ENCODE results near the gene PCYT1B. TPM values are rescaled to one million over a fixed set of nuclear protein-coding genes. Genes with fewer than 3 reads are reported as not detected.

Gene PCYT1B
- total RNA-seq, 2 donors from 2014 or later: 2.4 to 6.4 TPM

DNA sequence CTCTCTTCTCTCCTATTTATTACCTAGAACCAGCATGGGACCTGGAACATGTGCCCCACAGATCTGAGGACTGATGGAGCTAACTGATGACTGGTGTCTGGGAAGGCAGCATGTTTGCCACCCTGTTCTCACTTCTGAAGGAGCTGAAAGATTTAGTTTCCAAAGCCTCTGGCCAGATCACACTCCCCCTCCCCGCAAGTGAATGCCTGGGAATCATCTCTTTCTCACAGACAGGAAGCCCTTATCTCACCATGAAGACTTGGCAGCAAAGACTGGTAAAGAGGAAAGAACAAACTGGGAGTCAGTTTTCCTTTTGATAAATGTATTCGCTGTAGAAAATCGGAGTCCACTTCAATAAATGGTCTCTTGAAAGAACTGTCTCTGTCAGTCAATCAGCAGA lies 21.0 kb upstream of the PCYT1B start:
- H3K27ac ChIP-seq: peak overlapping the region in 1 of 2 donors; percentile 62
- no peaks in the 10 kb centered on the region for H3K9me3 ChIP-seq
- DNase-seq (ENCODE audit: low spot score): no peak
- H3K4me1 ChIP-seq: no peaks in the 10 kb centered on the region
- H3K36me3 ChIP-seq: no peaks in the 10 kb centered on the region
- TF ChIP-seq, protein P1, sequence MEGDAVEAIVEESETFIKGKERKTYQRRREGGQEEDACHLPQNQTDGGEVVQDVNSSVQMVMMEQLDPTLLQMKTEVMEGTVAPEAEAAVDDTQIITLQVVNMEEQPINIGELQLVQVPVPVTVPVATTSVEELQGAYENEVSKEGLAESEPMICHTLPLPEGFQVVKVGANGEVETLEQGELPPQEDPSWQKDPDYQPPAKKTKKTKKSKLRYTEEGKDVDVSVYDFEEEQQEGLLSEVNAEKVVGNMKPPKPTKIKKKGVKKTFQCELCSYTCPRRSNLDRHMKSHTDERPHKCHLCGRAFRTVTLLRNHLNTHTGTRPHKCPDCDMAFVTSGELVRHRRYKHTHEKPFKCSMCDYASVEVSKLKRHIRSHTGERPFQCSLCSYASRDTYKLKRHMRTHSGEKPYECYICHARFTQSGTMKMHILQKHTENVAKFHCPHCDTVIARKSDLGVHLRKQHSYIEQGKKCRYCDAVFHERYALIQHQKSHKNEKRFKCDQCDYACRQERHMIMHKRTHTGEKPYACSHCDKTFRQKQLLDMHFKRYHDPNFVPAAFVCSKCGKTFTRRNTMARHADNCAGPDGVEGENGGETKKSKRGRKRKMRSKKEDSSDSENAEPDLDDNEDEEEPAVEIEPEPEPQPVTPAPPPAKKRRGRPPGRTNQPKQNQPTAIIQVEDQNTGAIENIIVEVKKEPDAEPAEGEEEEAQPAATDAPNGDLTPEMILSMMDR (IDR thresholded peaks at IDR 0.05): no peak
- H3K27me3 ChIP-seq: no peaks in the 10 kb centered on the region
- no peak overlapping the region for H3K4me3 ChIP-seq

DNA sequence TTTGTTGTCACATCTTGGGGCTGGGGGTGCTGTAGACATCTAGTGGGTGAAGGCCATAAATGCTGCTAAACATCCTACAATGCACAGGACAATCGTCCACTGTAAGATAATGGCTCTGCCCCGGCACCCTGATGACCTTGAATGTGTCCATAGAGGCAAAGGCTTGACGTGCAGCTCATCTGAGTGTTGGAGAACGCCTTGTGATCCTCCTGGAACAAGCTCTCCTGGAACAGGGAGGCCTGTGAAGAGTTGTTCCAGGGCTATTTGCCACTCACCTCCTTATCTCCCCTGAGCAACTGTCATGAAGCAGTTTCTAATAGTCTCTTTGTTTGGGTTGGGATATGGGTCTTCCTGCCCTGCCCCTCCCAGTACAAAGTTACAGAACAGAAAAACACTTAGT lies 15.2 kb upstream of the PCYT1B start:
- Histone ChIP-seq H3K4me3 (no peak overlapping the region), H3K9me3 (no peaks in the 10 kb centered on the region), H3K4me1 (no peaks in the 10 kb centered on the region), H3K36me3 (no peaks in the 10 kb centered on the region), H3K27ac (peak overlapping the region; percentile 12 to 67), H3K27me3 (no peaks in the 10 kb centered on the region)
- no peak for DNase-seq (ENCODE audit: low spot score)
- TF ChIP-seq, protein P1 (IDR thresholded peaks at IDR 0.05): no peak

DNA sequence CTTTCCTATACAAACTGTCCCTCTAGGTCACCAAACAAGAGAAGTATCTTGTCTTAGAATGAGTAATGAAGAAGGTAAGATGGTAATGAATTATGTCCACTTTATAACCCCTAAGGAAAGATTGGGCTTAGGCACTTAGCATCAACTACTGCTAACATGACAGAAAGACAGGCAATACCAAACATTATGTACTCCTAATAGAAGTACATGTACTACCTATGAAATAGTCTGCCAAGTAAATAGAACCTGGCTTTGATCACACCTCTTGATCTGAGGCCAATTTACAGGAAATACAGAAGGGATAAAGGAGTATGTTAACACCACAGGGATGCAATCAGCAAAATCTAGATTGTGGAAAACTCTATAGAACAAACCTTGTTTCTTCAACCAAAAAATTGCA lies 14.1 kb upstream of the PCYT1B start:
- no peaks in the 10 kb centered on the region for H3K9me3 ChIP-seq
- H3K4me3 ChIP-seq: no peak overlapping the region
- TF ChIP-seq, protein P1 (IDR thresholded peaks at IDR 0.05): no peak
- no peak overlapping the region for H3K27ac ChIP-seq
- H3K36me3 ChIP-seq: no peaks in the 10 kb centered on the region
- H3K27me3 ChIP-seq: no peaks in the 10 kb centered on the region
- H3K4me1 ChIP-seq: no peaks in the 10 kb centered on the region
- DNase-seq (ENCODE audit: low spot score): no peak

DNA sequence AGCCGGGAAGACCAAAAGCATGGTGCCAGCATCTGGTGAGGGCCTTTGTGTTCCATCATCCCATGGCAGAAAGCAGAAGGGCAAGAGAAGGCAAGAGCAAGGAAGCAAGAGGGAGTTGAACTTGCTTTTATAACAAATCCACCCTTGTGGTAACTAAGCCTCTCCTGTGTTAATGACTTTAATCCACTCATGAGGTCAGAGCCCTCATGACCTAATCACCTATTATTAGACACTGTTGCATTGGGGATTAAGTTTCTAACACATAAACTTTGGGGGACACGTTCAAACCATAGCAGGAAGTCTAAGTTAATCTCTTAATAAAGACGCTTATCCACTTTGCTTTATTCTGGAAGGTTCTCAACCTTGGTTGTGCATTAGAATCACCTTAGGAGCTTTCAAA lies 12.5 kb upstream of the PCYT1B start:
- TF ChIP-seq, protein P1 (IDR thresholded peaks at IDR 0.05): no peak
- Histone ChIP-seq H3K27ac (no peak overlapping the region), H3K4me3 (no peak overlapping the region), H3K27me3 (no peaks in the 10 kb centered on the region), H3K9me3 (no peaks in the 10 kb centered on the region), H3K36me3 (no peaks in the 10 kb centered on the region), H3K4me1 (no peaks in the 10 kb centered on the region)
- DNase-seq (ENCODE audit: low spot score): no peak

DNA sequence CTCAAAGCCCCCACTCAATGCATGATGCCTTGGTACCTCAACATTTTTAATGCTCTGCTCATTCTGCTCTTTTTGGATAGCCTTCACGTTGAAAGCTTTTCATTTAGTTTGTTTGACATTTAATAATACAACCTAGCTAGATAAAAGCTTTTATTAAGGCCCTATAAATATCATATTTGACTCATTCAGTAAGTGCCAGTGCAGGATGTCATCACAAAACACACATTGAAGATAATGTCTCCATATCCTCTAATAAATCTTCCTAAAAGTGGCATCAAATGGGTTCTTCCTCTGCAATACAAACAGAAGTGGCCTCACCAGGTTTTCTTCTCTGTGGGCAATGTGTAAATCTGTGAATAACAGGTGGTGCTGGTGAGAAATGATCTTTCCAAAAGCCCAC lies 12.0 kb upstream of the PCYT1B start:
- Histone ChIP-seq H3K4me3 (no peak overlapping the region), H3K4me1 (no peaks in the 10 kb centered on the region), H3K9me3 (no peaks in the 10 kb centered on the region), H3K27me3 (no peaks in the 10 kb centered on the region), H3K27ac (no peak overlapping the region), H3K36me3 (no peaks in the 10 kb centered on the region)
- DNase-seq (ENCODE audit: low spot score): no peak
- TF ChIP-seq, protein P1 (IDR thresholded peaks at IDR 0.05): no peak

DNA sequence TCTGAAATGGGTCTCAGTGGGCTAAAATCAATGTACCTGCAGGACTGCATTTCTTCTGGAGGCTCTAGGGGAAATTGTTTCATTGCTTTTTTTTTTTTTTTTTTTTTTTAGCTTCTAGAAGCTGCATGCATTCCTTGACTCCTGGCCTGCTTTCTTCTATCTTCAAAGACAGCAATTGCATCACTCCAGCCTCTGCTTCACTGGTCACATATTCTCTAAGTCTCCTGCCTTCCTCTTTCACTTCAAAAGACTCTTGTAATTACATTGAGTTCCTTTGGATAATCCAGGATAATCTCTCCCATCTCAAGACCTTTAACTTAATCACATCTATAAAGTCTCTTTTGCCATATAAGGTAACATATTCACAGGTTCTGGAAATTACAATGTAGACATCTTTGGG lies 11.3 kb upstream of the PCYT1B start:
- TF ChIP-seq, protein P1 (IDR thresholded peaks at IDR 0.05): no peak
- Histone ChIP-seq H3K4me1 (no peaks in the 10 kb centered on the region), H3K27ac (no peak overlapping the region), H3K36me3 (no peaks in the 10 kb centered on the region), H3K4me3 (no peak overlapping the region), H3K27me3 (no peaks in the 10 kb centered on the region), H3K9me3 (no peaks in the 10 kb centered on the region)
- DNase-seq (ENCODE audit: low spot score): no peak

Measured in right atrium auricular region (tissue), 2 donors.